ENCODE measurements around the gene SLC45A2. TPM values are rescaled to one million over a fixed set of nuclear protein-coding genes. Genes with fewer than 3 reads are reported as not detected.
A peak's percentile ranks its signal among the peaks of the same experiment; 100 is the strongest.

The SLC45A2 gene
- total and polyA plus RNA-seq, 4 donors, result 0.03 to 0.40 TPM; not detected in 2

DNA sequence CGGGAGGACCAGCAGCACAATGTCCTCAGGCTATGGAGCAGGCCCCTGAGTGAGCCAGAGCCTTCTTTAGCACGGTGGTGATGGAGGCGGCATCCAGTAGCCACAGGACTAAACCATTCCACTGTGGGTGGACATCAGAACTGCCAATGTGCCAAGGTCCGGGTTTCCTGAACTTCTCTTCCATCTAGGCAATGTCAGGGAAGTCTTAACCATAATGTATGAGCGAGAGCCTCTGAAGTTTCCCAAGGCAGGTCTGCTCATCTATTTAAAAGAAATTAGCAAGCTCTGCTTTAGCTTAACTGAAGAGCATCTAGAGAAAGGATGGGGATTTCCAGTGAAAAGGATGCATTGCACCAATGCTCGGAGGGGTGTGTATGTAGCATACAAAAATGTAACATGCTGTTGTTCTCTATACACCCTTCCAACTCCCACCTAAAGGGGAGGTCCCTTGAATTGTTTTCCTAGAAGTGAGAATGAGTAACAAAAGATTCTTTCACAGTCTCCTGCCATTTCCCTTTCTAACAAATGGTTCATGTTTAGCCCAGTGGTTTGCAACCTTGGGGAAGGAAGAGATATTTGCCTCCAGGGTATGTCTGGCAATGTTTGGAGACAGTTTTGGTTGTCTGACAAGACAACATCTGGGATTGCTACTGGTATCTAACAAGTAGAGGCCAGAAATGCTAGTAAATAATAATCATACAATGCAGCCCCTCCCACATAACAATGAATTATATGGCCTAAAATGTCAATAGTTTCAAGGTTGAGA lies 54.4 kb downstream of the SLC45A2 start:
- DNase-seq, result no peak
- 89 to 92% methylated on average over 6 of the region's 6 CpGs for WGBS, 2 donors

DNA sequence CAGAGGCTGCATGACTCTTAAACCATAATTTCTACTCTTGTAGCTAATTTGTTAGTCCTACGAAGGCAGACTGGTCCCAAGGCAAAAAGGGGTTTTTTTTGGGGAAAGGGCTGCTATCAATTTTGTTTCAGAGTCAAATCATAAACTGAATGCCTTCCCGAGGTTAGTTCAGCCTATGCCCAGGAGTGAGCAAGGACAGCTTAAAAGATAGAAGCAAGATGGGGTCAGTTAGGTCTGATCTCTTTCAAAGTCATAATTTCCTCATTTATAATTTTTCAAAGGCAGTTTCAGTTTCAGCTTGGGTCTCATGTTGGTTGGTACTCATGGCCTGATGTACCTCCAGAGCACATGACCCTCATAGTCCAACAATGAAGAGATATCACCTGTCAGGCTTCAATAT lies 56.2 kb downstream of the SLC45A2 start:
- no peak overlapping the region for H3K4me3 ChIP-seq
- no peak for DNase-seq
- WGBS, 2 donors, result 63 to 88% methylated on average over 2 of the region's 2 CpGs
- H3K9me3 ChIP-seq (ENCODE audit: control insufficient read depth in 4 of 4, insufficient read depth in 3 of 4, low read length in 3 of 4), result no peaks in the 10 kb centered on the region
- no peaks in the 10 kb centered on the region for H3K27me3 ChIP-seq (ENCODE audit: control insufficient read depth in 3 of 3, insufficient read depth in 3 of 3, low read length in 2 of 3)
- H3K9ac ChIP-seq (ENCODE audit: insufficient read depth in 1 of 2, low read length in 2 of 2), result no peak overlapping the region
- TF ChIP-seq, protein P1, sequence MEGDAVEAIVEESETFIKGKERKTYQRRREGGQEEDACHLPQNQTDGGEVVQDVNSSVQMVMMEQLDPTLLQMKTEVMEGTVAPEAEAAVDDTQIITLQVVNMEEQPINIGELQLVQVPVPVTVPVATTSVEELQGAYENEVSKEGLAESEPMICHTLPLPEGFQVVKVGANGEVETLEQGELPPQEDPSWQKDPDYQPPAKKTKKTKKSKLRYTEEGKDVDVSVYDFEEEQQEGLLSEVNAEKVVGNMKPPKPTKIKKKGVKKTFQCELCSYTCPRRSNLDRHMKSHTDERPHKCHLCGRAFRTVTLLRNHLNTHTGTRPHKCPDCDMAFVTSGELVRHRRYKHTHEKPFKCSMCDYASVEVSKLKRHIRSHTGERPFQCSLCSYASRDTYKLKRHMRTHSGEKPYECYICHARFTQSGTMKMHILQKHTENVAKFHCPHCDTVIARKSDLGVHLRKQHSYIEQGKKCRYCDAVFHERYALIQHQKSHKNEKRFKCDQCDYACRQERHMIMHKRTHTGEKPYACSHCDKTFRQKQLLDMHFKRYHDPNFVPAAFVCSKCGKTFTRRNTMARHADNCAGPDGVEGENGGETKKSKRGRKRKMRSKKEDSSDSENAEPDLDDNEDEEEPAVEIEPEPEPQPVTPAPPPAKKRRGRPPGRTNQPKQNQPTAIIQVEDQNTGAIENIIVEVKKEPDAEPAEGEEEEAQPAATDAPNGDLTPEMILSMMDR (IDR thresholded peaks at IDR 0.05; ENCODE audit: control extremely low read depth, extremely low read depth), result no peak
- no peak overlapping the region for H3K27ac ChIP-seq (ENCODE audit: low read depth in 1 of 2, low read length in 1 of 2)
- no peaks in the 10 kb centered on the region for H3K4me1 ChIP-seq (ENCODE audit: control insufficient read depth in 5 of 5, insufficient read depth in 5 of 5, low read length in 5 of 5)
- H3K36me3 ChIP-seq (ENCODE audit: control insufficient read depth in 4 of 4, insufficient read depth in 4 of 4, low read length in 4 of 4), result no peaks in the 10 kb centered on the region
- no peak for ATAC-seq (ENCODE audit: insufficient read depth, low FRiP score)

More for the DNA sequence above, 54.4 kb downstream of the SLC45A2 start:
- Histone ChIP-seq H3K9me3 (ENCODE audit: control insufficient read depth in 4 of 4, insufficient read depth in 3 of 4, low read length in 3 of 4) (no peaks in the 10 kb centered on the region), H3K27ac (ENCODE audit: low read depth in 1 of 2, low read length in 1 of 2) (no peak overlapping the region), H3K4me3 (no peak overlapping the region), H3K27me3 (ENCODE audit: control insufficient read depth in 3 of 3, insufficient read depth in 3 of 3, low read length in 2 of 3) (no peaks in the 10 kb centered on the region), H3K4me1 (ENCODE audit: control insufficient read depth in 5 of 5, insufficient read depth in 5 of 5, low read length in 5 of 5) (no peaks in the 10 kb centered on the region), H3K36me3 (ENCODE audit: control insufficient read depth in 4 of 4, insufficient read depth in 4 of 4, low read length in 4 of 4) (no peaks in the 10 kb centered on the region), H3K9ac (ENCODE audit: insufficient read depth in 1 of 2, low read length in 2 of 2) (no peak overlapping the region)
- no peak for ATAC-seq (ENCODE audit: insufficient read depth, low FRiP score)
- TF ChIP-seq, protein P1 (IDR thresholded peaks at IDR 0.05; ENCODE audit: control extremely low read depth, extremely low read depth), result no peak

DNA sequence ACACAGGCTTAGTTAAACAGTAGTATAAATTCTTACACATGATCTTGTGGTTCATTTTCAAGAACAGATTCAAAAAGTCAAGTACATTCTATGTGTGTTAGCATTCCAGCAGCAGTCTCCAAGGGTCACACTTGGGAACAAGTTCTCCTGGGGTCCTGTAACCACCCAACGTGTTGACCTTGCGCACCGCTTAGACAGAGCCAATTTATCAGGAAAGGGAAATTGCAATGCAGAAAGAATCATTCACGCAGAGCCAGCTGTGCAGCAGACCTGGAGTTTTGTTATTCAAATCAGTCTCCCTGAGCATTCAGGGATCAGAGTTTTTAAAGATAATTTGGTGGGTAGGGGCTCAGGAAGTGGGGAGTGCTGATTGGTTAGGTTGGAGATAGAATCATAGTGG lies 56.8 kb downstream of the SLC45A2 start:
- Histone ChIP-seq H3K4me3 (no peak overlapping the region), H3K9ac (ENCODE audit: insufficient read depth in 1 of 2, low read length in 2 of 2) (no peak overlapping the region), H3K36me3 (ENCODE audit: control insufficient read depth in 4 of 4, insufficient read depth in 4 of 4, low read length in 4 of 4) (no peaks in the 10 kb centered on the region), H3K27me3 (ENCODE audit: control insufficient read depth in 3 of 3, insufficient read depth in 3 of 3, low read length in 2 of 3) (no peaks in the 10 kb centered on the region), H3K9me3 (ENCODE audit: control insufficient read depth in 4 of 4, insufficient read depth in 3 of 4, low read length in 3 of 4) (no peaks in the 10 kb centered on the region), H3K4me1 (ENCODE audit: control insufficient read depth in 5 of 5, insufficient read depth in 5 of 5, low read length in 5 of 5) (no peaks in the 10 kb centered on the region), H3K27ac (ENCODE audit: low read depth in 1 of 2, low read length in 1 of 2) (no peak overlapping the region)
- WGBS, 2 donors, result 41 to 57% methylated on average over 4 of the region's 4 CpGs
- TF ChIP-seq, protein P1 (IDR thresholded peaks at IDR 0.05; ENCODE audit: control extremely low read depth, extremely low read depth), result no peak
- DNase-seq, result peak in 2 of 3 donors; percentile 26
- no peak for ATAC-seq (ENCODE audit: insufficient read depth, low FRiP score)

DNA sequence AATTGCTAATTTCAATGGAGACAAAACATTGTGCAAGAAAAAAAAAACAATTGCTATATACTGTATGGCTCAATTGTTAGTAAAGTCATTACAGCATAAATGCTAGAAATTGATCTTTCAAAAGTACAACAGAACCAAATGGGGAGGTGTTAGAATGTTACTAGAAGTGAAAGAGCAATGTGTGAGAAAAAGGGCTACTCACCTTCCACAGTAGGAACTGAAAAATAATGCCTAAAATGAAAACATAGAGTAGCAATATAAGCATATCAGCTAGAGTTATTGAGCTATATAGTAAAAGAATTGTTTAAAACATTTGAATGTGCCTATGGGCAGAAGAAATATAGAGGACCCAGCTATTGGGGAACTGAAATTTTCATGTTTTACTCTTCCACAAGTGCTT lies 59.2 kb downstream of the SLC45A2 start:
- H3K9ac ChIP-seq (ENCODE audit: insufficient read depth in 1 of 2, low read length in 2 of 2), result no peak overlapping the region
- TF ChIP-seq, protein P1 (IDR thresholded peaks at IDR 0.05; ENCODE audit: control extremely low read depth, extremely low read depth), result no peak
- H3K4me1 ChIP-seq (ENCODE audit: control insufficient read depth in 5 of 5, insufficient read depth in 5 of 5, low read length in 5 of 5), result no peaks in the 10 kb centered on the region
- H3K27me3 ChIP-seq (ENCODE audit: control insufficient read depth in 3 of 3, insufficient read depth in 3 of 3, low read length in 2 of 3), result no peaks in the 10 kb centered on the region
- ATAC-seq (ENCODE audit: insufficient read depth, low FRiP score) (no peak), DNase-seq (no peak)
- no peaks in the 10 kb centered on the region for H3K36me3 ChIP-seq (ENCODE audit: control insufficient read depth in 4 of 4, insufficient read depth in 4 of 4, low read length in 4 of 4)
- no peak overlapping the region for H3K27ac ChIP-seq (ENCODE audit: low read depth in 1 of 2, low read length in 1 of 2)
- H3K9me3 ChIP-seq (ENCODE audit: control insufficient read depth in 4 of 4, insufficient read depth in 3 of 4, low read length in 3 of 4), result no peaks in the 10 kb centered on the region
- no peak overlapping the region for H3K4me3 ChIP-seq
